ENCODE data around the gene TSFM.
A peak's percentile ranks its signal among the peaks of the same experiment; 100 is the strongest.

The TSFM gene

DNA sequence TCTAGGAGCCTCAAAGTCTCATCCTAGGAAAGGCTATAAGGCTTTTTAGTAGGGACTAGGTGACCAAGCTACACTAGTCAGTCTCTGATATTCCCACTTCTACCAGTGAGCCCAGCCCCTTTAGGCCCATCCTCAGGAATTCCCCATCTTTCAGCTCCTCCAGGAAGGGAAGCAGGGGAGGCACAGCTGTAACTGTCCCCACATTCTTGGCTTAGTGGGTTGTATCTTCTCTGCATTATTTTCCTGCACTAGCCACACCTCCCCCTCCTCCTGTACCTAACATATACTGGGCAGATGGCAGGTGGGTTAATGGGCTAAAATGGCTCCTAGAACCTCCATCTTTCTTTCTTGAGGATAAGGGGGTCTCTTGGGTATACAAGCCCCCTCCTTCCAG lies 15.3 kb upstream of the TSFM start:
- no peak for DNase-seq (ENCODE audit: low spot score)
- TF ChIP-seq, protein P1, sequence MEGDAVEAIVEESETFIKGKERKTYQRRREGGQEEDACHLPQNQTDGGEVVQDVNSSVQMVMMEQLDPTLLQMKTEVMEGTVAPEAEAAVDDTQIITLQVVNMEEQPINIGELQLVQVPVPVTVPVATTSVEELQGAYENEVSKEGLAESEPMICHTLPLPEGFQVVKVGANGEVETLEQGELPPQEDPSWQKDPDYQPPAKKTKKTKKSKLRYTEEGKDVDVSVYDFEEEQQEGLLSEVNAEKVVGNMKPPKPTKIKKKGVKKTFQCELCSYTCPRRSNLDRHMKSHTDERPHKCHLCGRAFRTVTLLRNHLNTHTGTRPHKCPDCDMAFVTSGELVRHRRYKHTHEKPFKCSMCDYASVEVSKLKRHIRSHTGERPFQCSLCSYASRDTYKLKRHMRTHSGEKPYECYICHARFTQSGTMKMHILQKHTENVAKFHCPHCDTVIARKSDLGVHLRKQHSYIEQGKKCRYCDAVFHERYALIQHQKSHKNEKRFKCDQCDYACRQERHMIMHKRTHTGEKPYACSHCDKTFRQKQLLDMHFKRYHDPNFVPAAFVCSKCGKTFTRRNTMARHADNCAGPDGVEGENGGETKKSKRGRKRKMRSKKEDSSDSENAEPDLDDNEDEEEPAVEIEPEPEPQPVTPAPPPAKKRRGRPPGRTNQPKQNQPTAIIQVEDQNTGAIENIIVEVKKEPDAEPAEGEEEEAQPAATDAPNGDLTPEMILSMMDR (IDR thresholded peaks at IDR 0.05; ENCODE audit: borderline replicate concordance, control extremely low read depth, extremely low read depth, insufficient read depth, missing control alignments), result no peak
- in situ Hi-C loops (cut with MboI; ENCODE audit: low sequenced_read_pairs, unreplicated experiment), result no loop called here

DNA sequence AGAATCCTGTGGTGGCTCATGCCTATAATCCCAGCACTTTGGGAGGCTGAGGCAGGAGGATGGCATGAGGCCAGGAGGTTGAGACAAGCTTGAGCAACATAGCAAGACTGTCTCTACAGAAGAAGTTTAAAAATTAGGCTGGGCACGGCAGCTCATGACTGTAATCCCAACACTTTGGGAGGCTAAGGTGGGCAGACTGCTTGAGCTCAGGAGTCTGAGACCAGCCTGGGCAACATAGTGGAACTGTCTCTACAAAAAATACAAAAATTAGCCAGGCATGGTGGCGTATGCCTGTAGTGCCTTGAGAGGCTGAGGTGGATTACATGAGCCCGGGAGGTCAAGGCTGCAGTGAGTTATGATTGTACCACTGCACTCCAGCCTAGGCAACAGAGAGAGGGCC lies 14.7 kb upstream of the TSFM start:
- DNase-seq (ENCODE audit: low spot score), result no peak
- in situ Hi-C loops (cut with MboI; ENCODE audit: low sequenced_read_pairs, unreplicated experiment), result no loop called here
- TF ChIP-seq, protein P1 (IDR thresholded peaks at IDR 0.05; ENCODE audit: borderline replicate concordance, control extremely low read depth, extremely low read depth, insufficient read depth, missing control alignments), result no peak

DNA sequence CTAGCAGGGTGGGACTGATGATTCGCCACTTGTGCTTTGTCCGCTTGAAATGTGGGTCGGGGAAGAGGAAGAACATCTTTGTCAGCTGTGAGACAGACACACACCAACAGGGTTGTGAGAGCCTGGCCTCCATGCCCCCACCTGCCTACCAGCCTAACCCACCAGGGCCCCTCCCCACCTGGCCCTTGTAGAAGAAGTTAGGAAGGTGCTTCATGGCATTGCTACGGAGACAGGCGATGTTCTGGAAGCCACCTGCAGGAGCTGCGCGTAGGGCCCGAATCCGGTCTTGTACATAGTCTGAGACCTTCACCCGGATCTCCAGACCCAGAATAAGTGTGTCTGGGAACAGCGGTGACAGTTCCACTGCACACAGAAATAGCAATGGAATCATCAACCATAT lies 13.0 kb upstream of the TSFM start:
- no peak for DNase-seq (ENCODE audit: low spot score)
- TF ChIP-seq, protein P1 (IDR thresholded peaks at IDR 0.05; ENCODE audit: borderline replicate concordance, control extremely low read depth, extremely low read depth, insufficient read depth, missing control alignments), result no peak
- in situ Hi-C loops (cut with MboI; ENCODE audit: low sequenced_read_pairs, unreplicated experiment), result no loop called here

DNA sequence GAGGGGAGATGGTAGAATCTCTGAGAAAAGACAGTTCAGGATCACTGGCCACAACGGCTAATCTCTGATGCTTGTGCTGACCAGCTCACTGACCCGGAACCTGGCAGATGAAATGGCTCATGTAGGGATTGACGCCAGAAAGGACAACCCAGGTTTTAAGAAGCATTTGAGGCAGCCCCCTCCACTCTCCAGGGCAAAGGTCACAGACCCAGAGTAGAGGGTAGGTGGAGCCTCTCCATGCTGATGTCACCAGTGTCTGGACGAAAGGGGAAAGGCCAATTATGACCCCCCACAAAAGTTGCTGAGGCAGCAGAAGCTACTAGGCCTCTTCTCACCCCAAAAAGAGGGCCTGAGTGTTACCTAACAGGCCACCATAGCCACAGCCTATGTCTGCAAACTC lies 11.9 kb upstream of the TSFM start:
- in situ Hi-C loops (cut with MboI; ENCODE audit: low sequenced_read_pairs, unreplicated experiment), result no loop called here
- TF ChIP-seq, protein P1 (IDR thresholded peaks at IDR 0.05; ENCODE audit: borderline replicate concordance, control extremely low read depth, extremely low read depth, insufficient read depth, missing control alignments), result no peak
- DNase-seq (ENCODE audit: low spot score), result no peak

DNA sequence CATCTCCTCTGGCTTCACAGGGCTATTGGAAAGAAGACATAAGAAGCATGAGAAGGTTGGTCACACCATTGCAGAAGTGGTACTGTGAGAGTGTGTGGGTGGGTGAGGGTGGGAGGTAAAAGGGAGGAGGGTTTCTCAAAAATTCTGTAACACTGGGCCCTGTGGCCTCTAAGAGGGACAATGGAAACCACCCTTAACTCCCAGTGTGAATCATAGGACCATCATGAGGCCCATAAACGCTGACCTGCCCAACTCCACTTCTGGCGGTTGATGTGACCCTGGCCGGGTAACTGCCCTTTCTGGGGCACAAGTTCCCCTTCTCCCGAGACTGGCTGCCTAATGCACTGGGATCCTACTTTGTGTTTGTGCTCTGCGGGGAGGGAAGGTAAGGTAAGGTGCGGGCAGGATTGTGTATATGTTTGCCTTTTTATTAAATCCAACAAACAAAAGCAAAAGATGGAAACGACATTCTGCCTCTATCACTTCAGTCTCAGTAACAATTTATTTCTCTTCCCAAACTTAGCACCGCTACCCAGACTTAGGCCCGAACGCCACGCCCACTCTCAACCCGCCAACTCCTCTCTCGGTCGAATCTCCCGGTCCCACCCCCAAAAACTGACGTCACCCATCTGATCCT lies 11.2 kb upstream of the TSFM start:
- DNase-seq (ENCODE audit: low spot score), result peak; percentile 90
- in situ Hi-C loops (cut with MboI; ENCODE audit: low sequenced_read_pairs, unreplicated experiment), result no loop called here
- TF ChIP-seq, protein P1 (IDR thresholded peaks at IDR 0.05; ENCODE audit: borderline replicate concordance, control extremely low read depth, extremely low read depth, insufficient read depth, missing control alignments), result no peak

DNA sequence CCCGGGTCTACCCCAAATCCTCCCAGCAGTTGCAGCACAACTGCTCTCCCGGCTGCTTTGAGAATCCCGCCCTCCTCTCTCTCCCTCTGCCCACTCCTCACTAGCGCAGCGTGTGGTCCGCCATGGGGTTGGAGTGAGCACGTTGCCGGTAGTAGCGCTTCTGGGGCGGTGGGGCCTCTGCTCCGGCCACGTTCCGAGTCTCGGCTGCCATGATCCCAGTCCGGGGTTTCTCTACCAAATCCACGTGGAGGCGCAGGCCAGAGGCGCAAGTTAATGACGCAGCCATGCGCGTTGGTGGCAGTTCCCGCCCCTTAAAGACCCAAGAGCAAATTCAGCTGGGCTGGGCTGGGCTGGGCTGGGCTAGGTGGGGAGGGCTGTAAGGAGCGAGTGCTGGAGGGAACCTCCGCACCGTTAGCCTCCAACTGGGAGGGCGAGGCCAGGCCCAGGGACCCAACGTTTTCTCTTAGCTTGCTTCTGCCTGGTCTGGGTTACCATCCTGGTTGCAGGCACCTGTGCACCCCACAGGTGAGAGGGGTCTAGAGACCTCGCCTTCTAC lies 10.6 kb upstream of the TSFM start, which contains the start of gene METTL1:
Gene METTL1 (minus strand): TSS at position 233 of the 556 bp plus-strand sequence. CDS start 22 bp downstream, at position 211.
- TF ChIP-seq, protein P1 (IDR thresholded peaks at IDR 0.05; ENCODE audit: borderline replicate concordance, control extremely low read depth, extremely low read depth, insufficient read depth, missing control alignments), result no peak
- DNase-seq (ENCODE audit: low spot score), result peak; percentile 96
- in situ Hi-C loops (cut with MboI; ENCODE audit: low sequenced_read_pairs, unreplicated experiment), result no loop called here

Data from GM13976 (cell line).